HG02763 (cell line): ENCODE data around the gene TMEM115.

Source experiments
- ATAC-seq: cut with Tn5 transposase; IDR thresholded peaks from one replicate; pipeline ENCODE4 v1.9.1; 2021; ENCODE audit warnings: mild to moderate bottlenecking, moderate library complexity; ENCODE audit not compliant: unreplicated experiment

TMEM115 gene

DNA sequence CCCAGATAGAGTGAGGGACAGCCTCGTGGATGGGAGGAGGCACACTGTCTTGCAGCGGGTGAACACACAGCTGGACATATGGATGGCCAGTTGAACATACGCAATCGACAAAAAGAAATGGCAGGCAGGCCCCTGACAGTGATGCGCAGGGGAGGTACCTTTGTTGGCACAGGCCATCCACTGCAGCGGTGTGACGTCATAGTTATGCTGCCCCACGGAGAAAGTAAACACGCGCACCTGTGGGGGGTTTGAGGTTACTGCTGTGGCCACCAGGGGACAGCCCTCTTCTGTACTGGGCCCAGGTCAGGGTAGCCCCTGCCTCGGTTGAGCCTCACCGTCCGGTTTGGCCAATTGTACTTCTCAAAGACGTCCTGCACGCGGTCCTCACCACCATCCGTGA is 19.4 kb upstream of the TMEM115 start:
- no peak for ATAC-seq

DNA sequence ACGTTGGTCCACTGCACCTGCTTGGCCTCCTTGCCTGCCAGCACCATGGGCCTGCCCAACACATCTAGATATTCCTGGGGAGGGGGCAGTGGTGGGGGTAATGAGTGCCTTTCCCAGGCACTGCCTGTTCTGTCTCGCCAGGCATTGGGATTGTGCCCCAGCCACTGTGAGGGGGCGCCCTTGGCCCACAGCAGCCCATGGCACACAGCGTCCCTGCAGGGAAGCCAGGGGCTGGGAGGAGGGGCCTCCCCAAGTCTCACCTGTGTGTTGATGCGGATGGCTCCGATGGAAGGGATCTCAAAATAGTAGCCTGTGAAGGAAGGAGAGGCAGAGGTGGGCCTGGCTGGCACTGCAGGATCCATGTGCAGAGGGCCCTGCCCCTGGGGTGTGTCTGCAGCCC is 18.7 kb upstream of the TMEM115 start:
- no peak for ATAC-seq

DNA sequence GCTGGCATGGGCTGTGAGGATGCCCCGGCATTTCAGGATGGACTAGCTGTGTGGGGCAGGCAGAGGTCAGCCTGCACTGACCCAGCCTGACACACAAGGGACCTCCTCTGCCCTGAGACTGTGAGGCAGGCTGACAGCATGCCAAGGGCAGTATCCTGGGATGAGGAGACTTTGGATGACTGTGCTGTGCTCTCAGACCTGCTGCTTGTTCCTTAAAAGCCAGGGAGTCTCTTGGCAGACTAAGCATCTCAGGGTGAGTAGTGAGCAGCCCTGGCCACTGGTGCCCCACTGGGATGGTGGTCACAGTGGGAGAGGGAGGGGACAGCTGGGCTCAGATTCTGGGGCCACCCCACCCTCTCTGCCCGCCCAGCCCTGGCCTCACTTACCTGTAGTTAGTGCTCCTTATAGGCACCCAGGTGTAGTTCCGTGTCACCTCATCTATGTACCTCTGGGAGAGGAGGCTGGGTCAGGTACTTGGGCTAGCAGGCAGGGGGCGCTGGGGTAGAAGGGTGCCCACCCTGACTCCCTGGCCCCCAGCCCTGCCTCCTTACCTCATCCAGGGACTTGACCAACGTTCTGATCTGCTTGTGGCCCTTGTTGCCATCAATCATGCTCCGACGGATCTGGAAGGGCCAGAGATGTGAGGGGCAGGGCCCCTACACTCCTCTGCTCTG is 16.1 kb upstream of the TMEM115 start:
- ATAC-seq = no peak

DNA sequence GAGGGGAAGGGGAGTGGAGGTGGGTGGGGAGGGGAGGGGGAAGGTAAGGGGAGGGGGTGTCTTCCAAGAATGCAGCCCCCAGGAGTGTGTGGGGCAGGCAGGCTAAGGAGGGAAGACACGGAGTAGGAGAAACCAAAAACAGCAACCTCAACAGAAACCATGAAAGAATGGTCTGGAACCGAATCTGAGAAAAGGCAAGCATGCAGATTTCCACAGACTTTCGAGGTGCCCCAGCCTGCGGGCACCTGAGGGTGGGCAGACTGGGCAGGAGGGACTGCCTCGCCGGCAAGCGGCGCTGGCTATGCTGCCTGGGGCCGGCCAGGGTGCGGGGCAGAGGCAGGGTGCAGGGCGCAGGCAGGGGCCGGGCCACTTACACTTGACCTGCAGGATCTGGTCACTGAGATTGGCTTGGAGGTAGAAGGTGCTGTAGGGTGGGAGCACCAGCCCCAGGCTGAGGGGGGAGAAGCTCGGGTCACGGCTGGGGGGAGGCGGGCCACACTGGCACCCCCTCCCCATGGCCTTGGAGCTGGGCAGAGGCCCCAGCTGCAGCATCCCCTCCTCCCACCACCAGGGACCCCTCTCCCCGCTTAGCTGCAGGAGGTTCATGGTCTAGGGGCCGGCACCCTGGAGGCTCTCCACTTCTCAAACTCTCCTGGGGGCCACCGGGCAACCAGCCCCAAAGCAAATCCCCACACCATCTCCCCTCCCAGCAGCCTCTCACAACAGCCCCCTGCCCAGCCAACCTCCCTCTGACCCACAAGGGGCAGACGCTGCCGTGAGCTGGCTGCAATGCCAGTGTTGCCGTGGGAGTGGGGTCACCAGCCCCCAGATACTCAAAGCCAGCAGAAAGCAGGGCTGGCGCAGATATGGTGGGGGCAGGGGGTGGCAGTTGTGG is 15.3 kb upstream of the TMEM115 start:
- no peak for ATAC-seq

DNA sequence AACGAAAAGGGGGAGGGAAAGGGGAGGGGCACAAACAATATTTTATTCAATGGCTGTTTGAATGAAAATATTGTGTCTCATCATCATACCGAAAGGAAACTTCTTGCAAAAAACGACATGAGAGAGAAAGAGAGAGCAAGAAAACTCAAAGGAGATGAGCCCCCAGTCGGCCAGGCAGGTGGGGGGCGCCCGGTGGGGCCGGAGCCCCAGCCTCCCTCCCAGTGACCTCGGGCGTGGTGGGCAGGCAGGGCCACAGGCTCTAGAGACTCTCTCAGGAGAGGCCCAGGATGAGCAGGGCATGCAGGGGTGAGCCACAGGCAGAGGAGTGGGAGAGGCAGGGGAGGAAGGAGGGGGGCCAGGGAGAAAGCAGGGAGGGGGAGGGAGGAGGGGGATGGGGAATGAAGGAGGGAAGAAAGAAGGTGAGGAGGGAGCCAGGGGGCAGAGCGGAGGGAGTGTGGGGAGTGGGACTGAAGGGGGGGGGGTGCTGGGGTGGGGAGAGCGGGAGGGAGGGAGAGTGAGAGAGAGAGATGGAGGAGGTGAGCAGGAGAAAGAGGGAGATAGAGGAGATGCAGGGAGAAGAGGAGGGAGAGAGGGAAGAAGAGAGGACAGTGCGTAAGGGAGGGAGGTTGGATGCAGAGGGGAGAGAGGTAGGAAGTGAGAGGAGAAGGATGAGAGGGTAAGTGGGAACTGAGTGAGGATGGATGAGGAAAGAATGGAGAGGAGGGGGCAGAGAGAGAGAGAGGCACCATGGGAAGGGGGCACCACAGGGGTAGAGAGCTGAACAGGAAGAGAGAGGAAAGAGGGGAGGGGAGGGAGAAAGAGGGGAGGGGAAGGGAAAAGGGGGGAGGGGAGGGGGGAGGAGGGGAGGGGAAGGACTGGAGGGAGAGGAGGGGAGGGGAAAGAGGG is 14.1 kb upstream of the TMEM115 start:
- ATAC-seq = no peak

DNA sequence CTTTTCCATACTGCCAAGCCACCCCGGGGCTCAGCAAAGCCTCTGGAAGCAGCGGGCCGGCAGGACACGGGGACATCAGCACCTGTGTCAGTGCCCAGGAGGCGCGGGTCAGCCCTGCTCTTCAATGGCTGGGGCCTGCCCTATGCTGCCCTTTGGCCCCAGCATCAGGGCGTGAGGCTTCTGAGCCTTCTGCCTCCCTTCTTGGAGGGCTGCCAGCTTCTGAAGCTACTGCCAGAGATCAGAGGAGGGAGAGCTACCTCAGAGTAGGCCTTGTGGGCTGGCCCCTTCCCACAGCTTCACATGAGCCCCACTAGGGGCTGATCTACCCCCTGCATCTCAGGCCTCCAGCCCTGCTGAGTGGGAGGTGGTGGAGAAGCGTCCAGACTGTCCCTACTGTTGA is 13.0 kb upstream of the TMEM115 start:
- no peak for ATAC-seq

DNA sequence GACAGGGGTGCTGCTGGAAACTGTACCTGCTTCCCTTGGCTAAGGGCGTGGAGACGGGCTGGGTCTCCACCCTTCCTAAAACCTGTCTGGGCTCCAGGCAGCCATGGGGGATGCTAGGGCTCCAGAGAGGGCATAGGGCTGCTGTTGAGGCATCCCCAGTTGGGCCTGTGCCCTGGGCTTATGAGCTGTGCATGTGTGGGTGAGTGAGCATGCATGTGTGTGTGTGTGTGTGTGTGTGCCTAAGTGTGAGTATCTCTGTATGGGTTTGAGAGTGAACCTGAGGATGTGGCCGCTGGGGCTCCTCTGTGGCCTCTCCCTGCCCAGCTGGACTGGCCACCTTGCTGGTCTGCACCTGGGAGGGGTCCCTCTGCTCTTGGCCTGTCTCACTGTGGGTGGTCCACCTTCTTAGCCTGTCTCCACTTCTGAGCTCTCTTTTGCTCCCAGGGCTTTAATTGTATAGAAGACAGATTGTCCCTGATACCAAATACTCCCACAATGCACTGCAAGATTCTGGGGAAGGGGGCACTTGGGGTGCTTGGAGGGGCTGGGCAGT is 11.9 kb upstream of the TMEM115 start:
- no peak for ATAC-seq

DNA sequence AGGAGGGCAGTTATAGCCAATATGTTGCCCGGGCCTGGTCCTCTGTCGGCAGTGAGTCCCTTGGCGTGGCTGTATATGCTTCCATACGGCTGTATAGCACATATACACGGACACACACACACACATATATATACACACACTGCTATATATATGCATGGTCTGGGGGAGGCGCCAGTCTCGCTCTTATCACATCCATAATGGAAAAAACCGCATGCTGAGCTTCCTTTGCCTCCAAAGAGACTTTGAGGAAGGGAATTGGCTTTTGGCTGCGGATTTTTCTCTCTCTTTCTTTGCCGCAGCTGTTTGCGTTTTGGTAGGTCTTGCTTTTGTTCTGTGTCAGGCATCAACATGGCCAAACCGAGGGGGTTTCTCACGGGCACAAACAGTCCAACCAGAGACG is 11.3 kb upstream of the TMEM115 start:
- no peak for ATAC-seq

DNA sequence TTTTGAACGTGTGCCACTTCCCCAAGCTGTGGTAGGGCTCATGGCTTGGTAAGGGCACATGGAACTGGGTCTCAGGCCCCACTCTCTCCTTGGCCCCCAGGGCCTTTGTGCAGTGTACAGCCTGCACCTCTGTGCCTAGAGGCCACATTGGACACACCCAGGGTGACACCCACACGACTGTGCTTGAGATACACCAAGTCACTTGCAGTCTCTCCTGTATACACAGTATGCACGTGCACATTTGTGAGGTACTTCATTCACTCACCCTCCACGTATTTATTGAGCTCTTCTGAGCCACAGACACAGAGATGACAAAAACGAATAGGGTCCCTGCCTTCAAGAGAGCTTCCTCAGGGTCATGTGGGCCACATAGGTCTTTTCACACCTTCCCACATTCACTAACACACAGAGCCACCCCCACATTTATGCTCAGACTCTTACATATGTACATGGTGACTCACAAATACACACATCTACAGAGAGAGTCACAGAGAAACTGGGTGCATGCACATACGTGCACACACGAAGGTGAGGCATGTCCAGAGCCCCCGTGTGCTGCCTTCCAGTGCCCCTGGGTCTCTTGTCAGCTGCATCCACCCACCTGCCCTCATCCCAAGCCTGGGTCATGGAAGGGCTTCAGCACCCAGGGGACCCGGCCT is 9.8 kb upstream of the TMEM115 start:
- no peak for ATAC-seq

DNA sequence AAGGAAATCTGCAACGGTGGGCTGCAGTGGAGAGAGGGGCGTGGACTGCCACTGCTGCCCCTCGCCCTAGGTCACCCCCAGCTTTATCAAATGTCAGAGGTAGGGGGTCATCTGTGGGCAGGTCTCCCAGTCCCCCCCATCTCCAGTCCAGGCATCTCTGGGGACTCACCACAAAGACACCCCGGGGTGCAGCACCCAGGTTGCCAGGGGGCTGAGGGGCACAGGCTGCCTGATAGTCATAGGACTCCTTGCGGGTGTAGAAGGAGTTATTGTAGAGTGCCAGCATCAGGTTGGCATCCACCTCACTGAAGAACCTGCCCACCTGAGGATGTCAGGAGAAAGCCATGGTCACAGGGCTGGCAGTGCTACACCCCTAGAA is 6.5 kb upstream of the TMEM115 start:
- no peak for ATAC-seq

DNA sequence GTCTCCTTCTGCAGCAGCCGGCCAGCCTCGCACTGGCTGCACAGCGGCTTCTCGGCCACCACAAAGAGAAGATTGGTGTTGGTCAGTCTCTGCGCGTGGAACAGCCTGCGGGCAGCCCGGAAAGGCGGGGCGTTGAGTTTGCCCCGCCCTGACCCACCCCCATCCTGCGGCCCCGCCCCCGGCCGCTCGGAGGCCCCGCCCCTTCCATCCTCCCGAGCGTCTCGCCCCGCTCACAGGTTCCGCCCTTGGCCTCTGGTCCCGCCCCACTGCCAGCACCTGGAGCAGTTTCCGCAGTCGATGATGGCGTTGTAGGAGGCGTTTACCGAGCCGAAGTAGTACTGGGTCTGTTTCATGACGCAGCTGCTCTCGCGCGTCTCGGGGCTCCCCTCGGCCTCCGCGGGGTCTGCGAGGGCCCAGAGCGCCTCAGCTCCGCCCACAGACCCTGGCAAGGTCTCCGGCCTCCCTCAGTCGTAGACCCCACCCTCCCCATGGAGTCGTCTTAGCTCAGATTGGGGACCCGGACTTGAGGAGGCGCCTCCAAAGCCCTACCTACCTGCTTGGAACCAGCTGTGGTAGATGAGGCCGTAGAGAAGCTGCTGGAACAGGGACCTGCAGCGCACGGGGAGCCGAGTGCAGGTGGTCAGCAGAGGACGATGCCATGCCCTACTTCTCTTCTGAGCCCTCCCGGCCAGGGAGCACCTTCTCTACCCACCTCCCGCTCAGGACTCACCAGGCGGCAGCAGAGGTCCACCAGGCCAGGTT is 5.9 kb upstream of the TMEM115 start:
- ATAC-seq = peak; percentile 84

DNA sequence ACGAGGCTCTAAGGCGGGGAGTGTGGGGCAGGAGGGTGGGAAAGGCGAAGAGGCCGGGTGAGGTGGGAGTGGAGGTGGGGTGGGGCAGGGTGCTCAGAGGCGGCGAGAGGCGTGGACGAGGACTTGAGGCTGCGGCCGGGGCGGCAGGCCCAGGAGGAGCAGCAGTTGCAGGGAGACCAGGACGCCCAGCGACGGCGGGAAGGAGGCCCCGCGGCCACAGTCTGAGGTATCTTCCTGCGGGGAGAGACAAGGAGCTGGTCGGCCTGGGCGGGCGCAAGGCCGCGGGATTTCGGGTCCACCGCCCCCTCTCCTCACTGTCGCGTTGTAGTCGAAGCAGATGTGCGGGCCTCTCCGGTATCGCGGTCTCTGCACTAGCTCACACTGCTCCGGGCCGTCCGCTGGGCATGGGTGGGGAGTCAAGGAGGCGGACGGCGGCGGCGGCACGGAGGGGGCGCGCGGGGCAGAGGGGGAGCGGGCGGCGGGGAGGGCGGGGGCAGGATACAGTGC is 5.3 kb upstream of the TMEM115 start:
- no peak for ATAC-seq

DNA sequence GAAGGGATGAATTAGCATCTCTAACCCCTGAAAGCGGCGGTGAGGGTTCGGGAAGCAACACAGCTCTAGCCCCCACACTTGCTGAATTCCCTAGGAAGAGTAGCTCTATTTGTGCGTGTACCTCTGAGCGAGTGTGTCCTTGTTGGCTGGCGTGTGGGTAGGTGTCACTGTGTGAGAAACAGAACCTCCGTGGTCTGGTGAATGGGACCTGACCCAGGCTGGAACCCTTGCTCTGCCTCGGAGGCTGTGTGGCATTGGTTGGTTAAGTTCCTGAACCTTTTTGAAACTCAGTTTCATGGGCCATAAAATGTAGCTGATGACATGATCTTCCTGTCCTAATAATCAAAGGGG is 414 bp upstream of the TMEM115 start:
- peak; percentile 1 for ATAC-seq

DNA sequence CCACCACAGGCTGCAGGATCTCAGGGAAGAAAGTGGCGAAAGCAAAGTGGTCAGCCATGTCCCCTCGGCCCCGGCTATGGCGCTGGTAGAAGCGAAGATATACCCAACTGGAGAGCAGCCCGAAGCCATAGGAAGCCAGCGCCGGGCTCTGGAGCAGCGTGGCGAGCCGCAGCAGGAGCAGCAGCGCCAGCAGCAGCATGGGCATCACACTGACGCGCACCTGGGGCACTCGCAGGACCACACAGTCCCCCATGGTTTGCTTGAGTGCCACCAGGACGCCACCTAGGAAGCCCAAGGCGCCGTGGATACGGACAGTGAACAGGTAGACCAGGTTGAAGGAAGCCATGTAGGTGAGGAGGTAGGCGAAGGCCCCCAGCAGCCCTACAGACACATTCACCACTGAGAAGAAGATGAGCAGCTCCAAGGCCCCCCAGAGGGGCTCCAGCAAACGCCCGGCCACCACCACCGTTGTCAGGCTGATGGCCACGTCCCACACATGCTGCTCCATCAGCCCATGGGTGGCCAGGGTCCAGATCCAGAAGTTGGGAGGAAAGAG is 888 bp downstream of the TMEM115 start:
- no peak for ATAC-seq

DNA sequence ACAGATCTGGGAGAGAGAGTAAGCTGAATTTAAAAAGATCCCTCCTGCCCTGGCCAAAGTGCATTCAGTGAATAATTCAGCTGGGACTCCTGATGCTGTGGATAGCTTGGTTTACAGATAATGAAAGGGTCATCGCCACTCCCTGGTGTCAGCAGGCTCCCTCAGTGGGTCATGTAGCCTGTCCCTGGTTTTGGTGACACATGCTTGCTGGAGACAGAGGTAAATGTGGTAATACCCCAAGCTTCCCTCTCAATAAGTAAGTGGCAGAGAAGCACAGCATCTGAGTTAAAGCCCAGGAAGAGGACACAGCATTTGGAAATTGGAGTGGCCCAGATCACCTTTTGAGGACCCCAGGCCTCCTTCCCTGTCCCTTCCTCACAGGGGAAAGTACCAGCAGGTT is 1.8 kb downstream of the TMEM115 start:
- ATAC-seq = no peak

DNA sequence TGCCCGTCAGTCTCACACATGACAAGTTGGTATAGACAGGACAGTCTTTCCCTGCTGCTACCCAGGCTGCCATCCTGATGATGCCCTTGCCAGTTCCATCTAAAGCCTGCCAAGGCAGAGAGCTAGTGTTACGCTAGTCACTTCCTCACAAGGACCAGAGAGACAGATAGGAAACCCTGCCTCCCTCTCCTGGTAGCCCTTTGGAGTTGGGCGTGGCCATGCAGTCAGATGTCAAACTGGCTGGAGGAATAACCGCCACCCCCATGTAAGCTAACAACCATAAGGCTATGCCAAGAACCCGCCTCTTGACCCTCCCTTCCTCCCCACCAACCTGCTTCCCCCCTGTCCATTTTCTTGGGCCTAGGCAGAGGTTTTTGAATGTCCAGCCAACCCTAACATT is 2.8 kb downstream of the TMEM115 start:
- no peak for ATAC-seq

DNA sequence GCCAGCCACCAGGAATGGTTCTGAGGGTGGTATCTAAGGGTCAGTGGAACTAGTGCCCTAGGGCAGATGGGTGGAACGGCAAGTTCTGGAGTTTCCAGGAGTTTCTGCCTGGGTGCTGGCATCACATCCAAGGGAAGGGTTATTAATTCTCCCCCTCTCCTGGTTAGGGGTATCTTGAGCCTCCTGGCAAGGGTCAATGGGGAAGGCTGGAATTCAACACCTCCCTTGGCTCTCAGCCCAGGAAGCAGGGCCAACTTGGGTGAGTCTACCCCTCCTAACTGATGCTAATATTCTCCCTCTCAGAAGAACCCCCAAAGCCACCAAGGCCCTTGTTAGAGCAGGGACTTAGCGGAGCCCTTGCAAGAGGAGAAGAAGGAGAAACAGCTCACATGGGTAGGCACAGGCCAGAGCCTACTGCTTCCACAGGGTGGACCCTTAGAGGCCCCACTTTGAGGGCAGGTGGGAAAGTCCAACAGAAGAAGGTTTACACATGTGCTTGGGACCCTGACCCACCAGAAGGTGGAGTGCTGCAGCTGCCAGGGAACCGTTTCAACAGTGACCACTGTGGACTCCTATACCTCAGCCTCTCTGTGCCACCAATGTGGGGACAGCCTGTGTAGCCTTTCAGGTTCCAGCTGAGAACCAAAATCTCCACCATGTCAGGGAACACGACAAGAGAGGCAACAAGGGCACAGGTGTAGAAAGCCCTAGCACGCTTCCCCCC is 3.3 kb downstream of the TMEM115 start:
- ATAC-seq = no peak

DNA sequence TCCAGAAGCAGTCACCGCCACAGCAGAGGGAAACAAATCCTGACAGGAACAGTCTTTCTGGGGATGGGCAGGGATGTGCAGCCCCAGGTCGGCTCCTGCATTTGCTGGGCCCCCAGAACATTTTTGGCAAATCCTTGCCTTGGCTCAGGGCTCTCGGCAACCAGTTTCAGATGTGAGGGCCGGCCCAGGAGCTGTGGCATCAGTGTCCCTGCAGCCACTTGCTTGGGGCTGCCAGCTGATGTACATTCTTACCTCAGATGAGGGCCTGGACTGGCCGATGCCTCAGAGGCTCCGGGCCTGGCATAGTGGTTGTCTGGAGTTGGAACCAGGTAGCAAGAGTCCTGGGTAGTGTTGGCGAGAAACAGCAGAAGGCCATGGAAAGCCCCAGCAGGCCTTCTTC is 4.5 kb downstream of the TMEM115 start:
- ATAC-seq = no peak
